HG02870 (cell line): ENCODE data around the gene SCN9A.
"Not testable (repeated sequence)": the region's sequence is repeated elsewhere in the genome, so short reads cannot be mapped to it uniquely, and the experiment has no call there.

ENCODE experiments used
- ATAC-seq: cut with Tn5 transposase; IDR thresholded peaks from one replicate; pipeline ENCODE4 v1.9.1; 2021; ENCODE audit warnings: mild to moderate bottlenecking, moderate library complexity; ENCODE audit not compliant: unreplicated experiment

SCN9A gene

GRCh38 chr2:166256896-166257295 is 118.8 kb downstream of the SCN9A start:
- ATAC-seq: no peak

DNA sequence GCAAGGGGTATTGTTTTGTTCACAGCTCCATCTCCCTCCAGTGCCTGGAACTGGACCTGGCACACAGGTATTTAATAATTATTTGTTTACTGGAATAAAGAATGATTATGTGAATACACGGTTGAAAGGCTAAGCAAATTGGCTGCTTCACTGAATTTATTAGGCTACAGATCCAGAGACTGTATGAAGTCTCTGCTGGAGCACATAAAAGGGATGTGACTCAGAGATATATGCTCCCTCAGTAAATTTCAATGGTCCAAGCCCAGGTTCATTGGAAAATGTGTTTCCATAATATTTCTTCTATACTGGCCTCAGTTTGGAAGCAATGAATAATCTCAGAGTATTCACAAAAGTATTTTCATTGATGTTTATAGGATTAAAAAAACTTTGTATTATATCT is 126.4 kb downstream of the SCN9A start:
- no peak for ATAC-seq

DNA sequence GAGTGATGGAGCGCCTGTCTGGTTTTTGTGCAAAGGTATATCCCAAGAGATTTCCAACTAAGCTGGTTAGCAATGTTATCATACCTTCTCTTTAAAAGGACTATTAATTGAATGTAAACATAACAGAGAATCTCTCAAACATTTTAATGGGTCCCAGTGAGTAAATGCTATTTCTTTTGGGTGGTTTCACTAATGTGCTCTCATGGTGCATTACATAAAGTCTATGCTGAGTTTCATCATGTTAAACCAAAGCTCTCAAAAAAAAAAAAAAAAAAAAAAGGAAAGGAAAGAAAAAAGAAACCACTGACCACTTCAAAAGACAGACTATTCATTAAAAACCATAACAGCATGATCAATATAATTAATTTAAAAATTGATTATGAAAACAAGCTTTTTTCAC is 128.8 kb downstream of the SCN9A start:
- no peak for ATAC-seq

GRCh38 chr2:166242309-166242708 is 133.4 kb downstream of the SCN9A start:
- no peak for ATAC-seq

DNA sequence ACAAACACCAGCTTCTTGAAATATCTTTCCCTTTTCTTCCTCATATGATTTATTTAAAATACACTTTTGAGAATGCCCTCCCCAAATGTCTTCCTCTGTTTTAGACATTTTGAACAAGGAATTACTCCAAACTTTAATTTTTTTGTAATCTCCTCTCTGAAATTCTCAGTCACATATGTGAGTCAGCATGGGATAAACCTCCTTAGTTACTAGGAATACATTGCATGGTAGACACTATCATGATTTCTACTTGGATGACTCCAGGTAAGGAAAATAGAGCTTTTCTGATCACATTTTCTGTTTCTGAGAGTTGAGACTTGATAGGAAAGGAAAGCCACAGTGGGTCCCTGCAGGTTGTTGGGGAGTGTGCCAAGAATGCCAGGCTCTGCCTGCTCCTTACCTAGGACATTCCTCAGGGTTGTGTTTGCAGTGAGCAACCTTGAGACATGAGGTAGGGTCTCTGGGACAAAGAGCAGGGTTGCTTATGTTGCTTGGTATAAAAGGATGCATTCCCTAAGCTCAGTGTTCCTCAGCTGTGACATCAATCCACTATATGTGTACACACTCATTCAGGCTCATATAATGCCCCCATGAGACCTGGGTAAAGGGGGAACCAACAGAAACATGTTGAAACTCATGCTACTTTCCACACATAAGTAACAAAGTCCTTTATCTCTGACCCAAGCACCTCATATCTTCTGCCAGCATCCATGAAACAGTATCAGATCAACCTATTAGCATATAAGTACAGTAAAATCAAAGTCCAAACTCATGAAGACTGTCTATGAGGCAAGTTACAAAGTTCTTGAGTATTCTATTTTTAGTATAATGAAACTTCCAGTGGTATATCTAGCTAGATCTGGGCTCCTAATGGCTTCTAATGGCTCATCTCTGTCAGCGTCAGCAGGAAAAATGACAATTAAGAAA is 135.1 kb downstream of the SCN9A start:
- ATAC-seq: no peak

- ATAC-seq: no peak
Observed at GRCh38 chr2:166239548-166239947, 136.2 kb downstream of the SCN9A start.

GRCh38 chr2:166238176-166238575 is 137.6 kb downstream of the SCN9A start:
- no peak for ATAC-seq

DNA sequence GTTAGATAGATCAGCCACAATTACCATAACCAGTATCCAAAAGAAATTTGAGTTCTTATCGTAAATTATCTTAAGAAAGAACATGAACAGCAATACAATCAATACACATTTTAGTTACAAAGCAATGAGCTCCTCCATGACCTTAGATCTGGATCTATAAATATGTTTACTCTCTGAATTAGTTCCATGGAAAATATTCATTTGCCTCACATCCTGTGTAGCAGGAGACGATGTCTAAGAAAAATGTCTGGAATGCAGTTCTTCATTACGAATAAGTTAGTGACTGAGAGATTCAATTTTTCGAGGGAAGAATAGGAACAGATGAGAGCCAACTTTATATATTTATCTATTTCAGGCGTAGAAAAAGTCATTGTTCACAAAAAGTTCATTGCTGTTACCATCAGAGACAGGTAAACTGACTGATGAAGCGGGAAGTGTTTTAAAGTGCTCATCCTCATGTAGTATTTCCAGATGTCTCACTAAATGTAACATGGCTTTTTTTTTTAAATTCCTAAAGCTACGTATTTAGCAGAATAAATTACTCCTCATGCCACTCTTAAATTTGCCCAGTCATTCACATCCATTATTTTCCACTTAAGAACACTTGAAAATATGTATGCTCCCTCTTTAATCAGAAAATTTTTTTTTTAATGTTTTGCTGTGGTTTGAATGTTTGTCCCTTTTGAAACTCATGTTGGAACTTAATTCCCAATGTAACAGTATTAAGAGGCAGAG is 141.5 kb downstream of the SCN9A start:
- ATAC-seq: no peak

DNA sequence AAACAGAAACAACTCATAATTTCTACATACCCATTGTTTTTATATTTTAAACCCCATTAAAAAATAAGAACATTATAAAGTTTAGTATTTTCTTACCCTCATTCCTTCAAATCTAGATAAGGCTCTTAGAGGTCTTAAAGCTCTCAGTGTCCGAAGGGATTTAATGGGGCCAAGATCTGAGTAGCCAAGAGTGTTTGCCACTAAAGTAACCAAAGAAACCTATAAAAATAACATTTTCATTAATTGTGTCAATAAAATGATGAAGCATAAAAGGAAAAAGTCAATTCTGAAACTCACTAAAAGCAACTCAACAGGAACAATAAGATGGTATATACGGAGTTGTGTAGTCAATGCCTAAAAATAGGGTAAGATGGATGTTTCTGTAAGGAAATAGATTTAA is 142.5 kb downstream of the SCN9A start:
- ATAC-seq: no peak

DNA sequence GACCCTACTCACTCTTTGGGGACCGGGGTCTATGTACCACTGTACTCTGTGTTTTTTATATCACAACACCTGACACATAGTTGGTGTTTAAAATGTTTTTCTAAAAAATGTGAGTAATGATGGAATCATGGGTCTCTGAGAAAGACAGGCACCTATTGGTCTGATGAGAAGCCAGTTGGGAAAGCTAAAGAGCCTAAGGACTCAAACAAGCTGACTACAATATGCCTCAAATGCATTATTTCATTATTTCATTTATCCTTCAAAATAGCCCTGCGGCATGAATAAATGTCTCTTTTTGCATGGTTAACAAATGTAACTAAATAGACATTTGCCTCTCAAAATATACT is 145.0 kb downstream of the SCN9A start:
- ATAC-seq: no peak

DNA sequence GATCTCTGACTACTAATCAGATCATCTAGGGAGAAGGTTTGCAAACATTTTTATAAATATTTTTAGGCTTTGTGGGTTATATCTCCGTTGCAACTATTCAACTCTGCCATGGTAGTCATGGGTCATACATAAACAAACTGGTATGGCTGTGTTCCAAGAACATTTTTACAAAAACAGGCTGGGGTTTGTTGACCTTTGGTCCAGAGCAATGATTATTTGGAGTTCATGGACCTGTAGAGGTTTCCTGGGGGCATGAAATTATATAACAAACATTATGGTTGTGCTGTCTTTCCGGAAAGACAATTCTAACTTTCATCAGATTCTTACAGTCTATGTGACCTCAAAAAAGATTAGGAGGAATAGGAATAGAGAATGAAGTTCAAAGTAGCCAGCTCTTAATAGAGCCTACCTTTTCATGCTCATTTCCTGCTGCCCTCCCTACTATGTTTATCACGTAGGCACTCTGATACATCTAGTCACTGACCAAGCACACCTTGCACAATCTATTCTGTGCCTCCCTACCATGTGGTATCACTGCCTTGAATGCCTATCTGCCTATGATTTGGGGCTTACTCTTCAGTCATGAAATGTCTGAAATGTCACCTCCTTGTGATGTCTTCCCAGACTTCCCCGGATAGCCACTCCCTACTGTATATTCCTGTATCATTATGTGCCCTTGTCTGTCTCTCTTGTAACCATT is 145.6 kb downstream of the SCN9A start:
- no peak for ATAC-seq

GRCh38 chr2:166229678-166230023 is 146.1 kb downstream of the SCN9A start:
- ATAC-seq: no peak

DNA sequence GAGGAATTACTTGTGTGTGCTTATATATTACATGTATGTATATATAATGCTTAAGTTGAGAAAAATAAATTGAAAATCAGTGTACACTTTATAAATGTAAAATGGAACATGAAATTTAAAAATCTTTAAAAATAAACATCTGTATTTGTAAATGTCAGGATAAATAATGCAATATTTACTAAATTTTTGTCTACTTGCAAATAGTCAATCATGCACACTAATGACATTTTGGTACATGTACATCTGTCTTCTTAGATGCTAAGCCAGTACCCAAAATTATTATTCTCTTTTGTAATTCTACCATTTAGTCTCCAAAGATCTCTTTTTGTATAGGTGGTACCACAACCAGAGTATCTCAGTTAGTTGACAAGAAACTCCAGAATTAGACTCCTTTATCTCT is 151.5 kb downstream of the SCN9A start:
- no peak for ATAC-seq

- ATAC-seq: no peak
Observed at GRCh38 chr2:166223298-166223697, 152.4 kb downstream of the SCN9A start.

GRCh38 chr2:166211079-166211478 is 164.7 kb downstream of the SCN9A start:
- ATAC-seq: no peak

- not testable (repeated sequence) for ATAC-seq
Observed at GRCh38 chr2:166209944-166210343, 165.8 kb downstream of the SCN9A start.

DNA sequence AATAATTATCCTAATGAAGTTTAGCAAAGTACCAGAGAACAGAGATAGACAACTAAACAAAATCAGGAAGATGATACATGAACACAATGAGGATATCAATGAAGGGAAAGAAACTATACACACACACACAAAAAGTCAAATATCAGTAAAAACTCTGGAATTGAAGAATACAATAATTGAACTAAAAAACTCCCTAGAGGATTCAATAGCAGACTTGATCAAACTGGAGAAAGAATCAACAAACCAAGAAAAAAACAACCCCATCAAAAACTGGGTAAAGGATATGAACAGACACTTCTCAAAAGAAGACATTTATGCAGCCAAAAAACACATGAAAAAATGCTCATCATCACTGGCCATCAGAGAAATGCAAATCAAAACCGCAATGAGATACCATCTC is 166.4 kb downstream of the SCN9A start:
- ATAC-seq: not testable (repeated sequence)

DNA sequence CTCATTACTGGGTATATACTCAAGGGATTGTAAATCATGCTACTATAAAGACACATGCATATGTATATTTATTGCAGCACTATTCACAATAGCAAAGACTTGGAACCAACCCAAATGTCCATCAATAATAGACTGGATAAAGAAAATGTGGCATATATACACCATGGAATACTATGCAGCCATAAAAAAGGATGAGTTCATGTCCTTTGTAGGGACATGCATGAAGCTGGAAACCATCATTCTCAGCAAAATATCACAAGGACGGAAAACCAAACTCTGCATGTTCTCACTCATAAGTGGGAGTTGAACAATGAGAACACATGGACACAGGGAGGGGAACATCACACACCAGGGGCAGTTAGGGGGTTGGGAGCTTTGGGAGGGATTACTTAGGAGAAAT is 169.6 kb downstream of the SCN9A start:
- not testable (repeated sequence) for ATAC-seq

GRCh38 chr2:166202778-166203177 is 173.0 kb downstream of the SCN9A start:
- ATAC-seq: no peak

DNA sequence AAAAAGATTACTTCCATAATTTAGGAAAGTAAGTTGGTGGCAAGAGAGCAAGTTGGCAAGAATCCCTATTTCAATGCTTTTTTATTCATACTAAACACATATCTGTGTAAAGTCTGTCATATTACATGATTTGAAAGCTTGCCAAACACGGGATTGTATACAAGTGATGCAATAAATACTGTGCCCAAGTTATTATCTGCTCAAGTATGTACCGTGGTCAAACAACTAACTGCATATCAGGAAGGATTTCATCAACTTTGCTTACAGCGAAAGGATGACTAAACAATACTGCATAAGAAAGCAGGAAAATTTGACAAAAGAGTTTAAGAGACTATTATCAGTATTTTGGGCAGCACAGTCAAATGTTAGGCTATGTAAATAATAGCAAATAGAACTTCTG is 178.3 kb downstream of the SCN9A start:
- no peak for ATAC-seq

DNA sequence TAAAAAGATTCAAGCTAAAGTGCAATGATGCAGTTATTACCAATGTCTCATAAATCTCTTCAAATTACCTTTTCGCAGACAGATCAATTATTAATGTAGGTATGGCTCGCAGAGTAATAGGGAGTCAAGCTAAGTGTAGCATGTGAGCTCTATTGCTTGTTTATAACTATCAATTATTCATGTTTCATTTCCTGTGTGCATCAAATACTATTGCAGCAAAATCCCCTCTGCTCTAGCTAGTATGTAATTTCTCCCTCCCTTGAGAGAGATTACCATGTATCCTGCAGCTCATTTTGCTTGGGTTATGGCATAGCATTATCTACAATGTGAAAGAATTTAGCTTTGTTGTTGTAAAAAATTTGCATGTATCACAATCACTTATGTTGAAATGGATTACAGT is 182.3 kb downstream of the SCN9A start:
- no peak for ATAC-seq

- no peak for ATAC-seq
Observed at GRCh38 chr2:166188084-166188483, 187.7 kb downstream of the SCN9A start.
